SK-N-SH (cell line): ENCODE measurements around the gene PPT2. TPM values are rescaled to one million over a fixed set of nuclear protein-coding genes. Genes with fewer than 3 reads are reported as not detected.
A peak's percentile ranks its signal among the peaks of the same experiment; 100 is the strongest.

Experiments
- CTCF ChIA-PET: fragments of 300-600, 350-600 bp; formaldehyde crosslinking; extraction: SDS; loops from one replicate; lab custom pipeline; 2021; lab: Yijun Ruan, JAX
- POLR2A ChIA-PET: fragments of 350-600 bp; sonication (Branson Sonifier 250); formaldehyde crosslinking; extraction: SDS; loops from one replicate; lab custom pipeline; 2020; ENCODE audit warnings: antibody characterized with exemption, inconsistent platforms; lab: Yijun Ruan, JAX
- DNase-seq: peaks from one replicate; pipeline ENCODE4 v3.0.0; 2012
- H2AFZ ChIP-seq: fragments of 200-600 bp; sonication (generic); 2 replicates; pipeline ENCODE4 v1.8.1; 2016; ENCODE audit warnings: antibody characterized with exemption, mild to moderate bottlenecking, low read depth
- H3F3A ChIP-seq: fragments of 200-600 bp; sonication (generic); replicated peaks from 2 replicates; pipeline ENCODE3; 2016; ENCODE audit warnings: antibody characterized with exemption, mild to moderate bottlenecking; ENCODE audit not compliant: insufficient read depth
- H3K27ac ChIP-seq, 2 experiments: fragments of 200-500 bp in 1 of 2; fragments of 200-600 bp in 1 of 2; sonication (Bioruptor generic) in 1 of 2; sonication (generic), shearing (Covaris generic) in 1 of 2; 2 replicates each; pipeline versions ENCODE4 v1.5.1 to v1.6.1; 2014 to 2016; ENCODE audit warnings: low read depth in 2 of 2, inconsistent platforms in 1 of 2, low read length in 1 of 2, mild to moderate bottlenecking in 1 of 2, mixed read lengths in 1 of 2
- H3K27me3 ChIP-seq: fragments of 200-600 bp; sonication (generic), shearing (Covaris generic); 2 replicates; pipeline ENCODE4 v1.6.1; 2016; ENCODE audit warnings: mixed run types; ENCODE audit not compliant: insufficient read depth
- H3K36me3 ChIP-seq, 2 experiments: fragments of 200-500 bp in 1 of 2; fragments of 200-600 bp in 1 of 2; sonication (Bioruptor generic) in 1 of 2; sonication (generic) in 1 of 2; replicated peaks in 1 of 2; 2 replicates each; pipeline versions ENCODE3 to v1.5.1; 2014 to 2016; ENCODE audit warnings: low read length in 1 of 2, mild to moderate bottlenecking in 1 of 2; ENCODE audit not compliant: insufficient read depth in 2 of 2, control insufficient read depth in 1 of 2
- H3K4me1 ChIP-seq, 2 experiments: fragments of 200-500 bp in 1 of 2; fragments of 200-600 bp in 1 of 2; sonication (Bioruptor generic) in 1 of 2; sonication (generic), shearing (Covaris generic) in 1 of 2; 2 replicates each; pipeline versions ENCODE4 v1.5.1 to v1.6.1; 2014 to 2016; ENCODE audit warnings: low read depth in 1 of 2, low read length in 1 of 2, mixed run types in 1 of 2; ENCODE audit not compliant: insufficient read depth in 2 of 2, control insufficient read depth in 1 of 2
- H3K4me2 ChIP-seq: fragments of 200-600 bp; sonication (generic), shearing (Covaris generic); 2 replicates; pipeline ENCODE4 v1.6.1; 2017; ENCODE audit warnings: mixed run types
- H3K4me3 ChIP-seq, 2 experiments: fragments of 200-500 bp in 1 of 2; fragments of 200-600 bp in 1 of 2; sonication (Bioruptor generic) in 1 of 2; sonication (generic), shearing (Covaris generic) in 1 of 2; 2 replicates each; pipeline versions ENCODE4 v1.5.1 to v1.8.1; 2014 to 2016; ENCODE audit warnings: low read depth in 2 of 2, inconsistent platforms in 1 of 2, low read length in 1 of 2, mild to moderate bottlenecking in 1 of 2, mixed read lengths in 1 of 2, moderate library complexity in 1 of 2
- H3K79me2 ChIP-seq: fragments of 200-600 bp; sonication (generic); 2 replicates; pipeline ENCODE4 v1.8.1; 2017; ENCODE audit warnings: mild to moderate bottlenecking; ENCODE audit not compliant: insufficient read depth
- H3K9ac ChIP-seq: fragments of 200-600 bp; sonication (generic); 2 replicates; pipeline ENCODE4 v1.6.1; 2017; ENCODE audit warnings: mixed run types
- H3K9me2 ChIP-seq: fragments of 200-600 bp; sonication (generic); 2 replicates; pipeline ENCODE4 v1.6.1; 2017; ENCODE audit warnings: mixed run types
- H3K9me3 ChIP-seq: fragments of 200-600 bp; sonication (generic); 2 replicates; pipeline ENCODE4 v1.6.1; 2017; ENCODE audit warnings: mixed run types, mild to moderate bottlenecking, moderate library complexity
- H4K20me1 ChIP-seq: fragments of 200-600 bp; sonication (generic); 2 replicates; pipeline ENCODE4 v1.6.1; 2017; ENCODE audit warnings: mild to moderate bottlenecking, mixed run types; ENCODE audit not compliant: insufficient read depth
- CHD2 ChIP-seq: fragments of 150-350 bp; IDR thresholded peaks from 2 replicates; pipeline ENCODE4 v1.6.1; 2018; ENCODE audit warnings: low read length; ENCODE audit not compliant: partially characterized antibody
- ELF1 ChIP-seq: IDR thresholded peaks from 2 replicates; pipeline ENCODE4 v1.4.0; 2012
- EP300 ChIP-seq, 2 experiments: IDR thresholded peaks; 2 replicates each; pipeline versions ENCODE4 v1.4.0 to v1.6.1; 2012; ENCODE audit warnings: borderline replicate concordance in 1 of 2, low read depth in 1 of 2, low read length in 1 of 2
- EZH2phosphoT487 ChIP-seq: fragments of 200-600 bp; sonication (generic); IDR thresholded peaks from 2 replicates; pipeline ENCODE4 v1.6.1; 2017; ENCODE audit warnings: low read depth, mixed run types, mild to moderate bottlenecking, antibody characterized with exemption, moderate library complexity, borderline replicate concordance
- FOXJ3 ChIP-seq: sonication (generic); formaldehyde crosslinking; IDR thresholded peaks from 2 replicates; pipeline ENCODE4 v1.5.1; 2020; ENCODE audit warnings: mild to moderate bottlenecking, missing genetic modification reagents
- GATA2 ChIP-seq: sonication (generic); formaldehyde crosslinking; IDR thresholded peaks from 2 replicates; pipeline ENCODE4 v1.5.0; 2020; ENCODE audit warnings: mild to moderate bottlenecking, missing genetic modification reagents
- POLR2AphosphoS5 ChIP-seq: IDR thresholded peaks from 2 replicates; pipeline ENCODE4 v1.6.1; 2012; ENCODE audit warnings: low read depth, low read length
- SIN3A ChIP-seq: IDR thresholded peaks from 2 replicates; pipeline ENCODE4 v1.6.1; 2012; ENCODE audit warnings: low read depth, mild to moderate bottlenecking, low read length, moderate library complexity, borderline replicate concordance
- TAF1 ChIP-seq: IDR thresholded peaks from 2 replicates; pipeline ENCODE4 v1.6.1; 2012; ENCODE audit warnings: low read depth, mild to moderate bottlenecking, low read length, moderate library complexity, borderline replicate concordance
- TEAD4 ChIP-seq: IDR thresholded peaks from 2 replicates; pipeline ENCODE4 v1.4.0; 2012; ENCODE audit warnings: mild to moderate bottlenecking, borderline replicate concordance; ENCODE audit not compliant: insufficient read depth
- WGBS: methylation state at CpG from one replicate; pipeline ENCODE4 v1.1.6; 2017; ENCODE audit warnings: low lambda C conversion rate; 5-methylcytosine and 5-hydroxymethylcytosine counted together
- polyA plus RNA-seq, 3 experiments: library from polyadenylated mRNA; depleted of rRNA; stranded (reverse); fragments of >200 nt; gene quantifications; 2 replicates each; pipeline ENCODE4 v1.2.3, GENCODE V29; 2012
- TF ChIP-seq, protein P1 (sequence below): IDR thresholded peaks from 2 replicates; pipeline ENCODE4 v1.4.0; 2012; ENCODE audit warnings: low read depth, borderline replicate concordance
- TF ChIP-seq, protein P2 (sequence below): fragments of 200-600 bp; sonication (generic); IDR thresholded peaks from 2 replicates; pipeline ENCODE4 v1.6.1; 2017; ENCODE audit warnings: antibody characterized with exemption, mild to moderate bottlenecking, moderate library complexity
- TF ChIP-seq, protein P3 (sequence below): IDR thresholded peaks from 2 replicates; pipeline ENCODE4 v1.6.1; 2012; ENCODE audit warnings: mild to moderate bottlenecking, low read depth, low read length, moderate library complexity
- TF ChIP-seq, protein P4 (sequence below): IDR thresholded peaks from 2 replicates; pipeline ENCODE4 v1.4.0; 2012; ENCODE audit warnings: low read depth

Gene PPT2
- polyA plus RNA-seq, 1 of the 3 experiments (the other 2 are of a cell fraction) = 32.7 TPM

DNA sequence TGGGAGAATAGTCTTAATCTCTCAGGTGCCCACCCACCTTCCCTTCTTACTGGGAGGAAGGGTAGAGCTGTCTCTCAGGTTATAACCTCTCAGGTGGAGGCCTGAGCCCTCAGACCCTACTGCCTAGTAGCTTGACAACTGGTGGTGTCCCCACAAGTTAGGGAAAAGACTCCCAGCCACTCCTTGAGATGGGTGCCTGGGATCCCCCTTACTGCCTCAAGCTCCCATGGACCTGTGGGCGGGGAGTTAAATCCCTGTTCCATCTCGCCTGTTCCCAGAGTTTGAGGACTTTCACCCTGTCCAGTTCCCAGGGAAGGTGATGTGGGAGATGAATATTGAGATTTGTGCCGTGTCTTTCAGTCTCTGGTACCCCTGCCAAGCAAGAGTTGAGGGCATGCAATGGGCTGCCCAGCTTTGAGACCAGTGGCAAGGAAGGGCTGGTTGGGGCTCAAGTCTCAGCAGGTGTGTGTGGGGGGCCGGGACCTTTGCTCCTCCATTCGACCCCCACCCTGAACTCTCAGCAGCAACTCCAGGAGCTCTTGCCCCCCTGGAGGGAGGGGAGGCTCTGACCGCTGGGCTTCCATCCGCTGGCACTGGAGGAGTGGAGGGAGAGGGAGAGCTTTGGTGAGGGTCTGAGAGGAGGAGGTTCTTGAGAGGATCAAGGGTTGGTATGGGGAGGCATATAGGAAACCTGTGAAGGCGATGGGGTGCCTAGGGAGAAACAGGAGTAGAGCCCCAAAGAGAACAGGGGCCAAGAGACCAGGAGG lies 37.2 kb downstream of the PPT2 start:
- H4K20me1 ChIP-seq = no peaks in the 10 kb centered on the region
- DNase-seq = no peak
- POLR2A ChIA-PET = interaction anchor here (3.1 kb wide), 1 partner anchor 13 kb away, joined by 22 read pairs; the partner anchor contains the start of gene RNF5
- peak overlapping the region; percentile 29 to 87; a peak in 3 of 4 replicates for H3K27ac ChIP-seq
- no peak overlapping the region for H3K9ac ChIP-seq
- peaks cover 19% of the 10 kb centered on the region for H3F3A ChIP-seq
- no peaks in the 10 kb centered on the region for H3K9me3 ChIP-seq
- TF ChIP-seq EP300 (IDR thresholded peaks at IDR 0.05; ENCODE audit: borderline replicate concordance in 1 of 2, low read depth in 1 of 2, low read length in 1 of 2) = no peak
- no peaks in the 10 kb centered on the region for H3K9me2 ChIP-seq
- no peak overlapping the region; a peak in 1 of 4 replicates for H3K4me3 ChIP-seq
- 98% methylated on average over 8 of the region's 8 CpGs for WGBS
- no peak overlapping the region for H2AFZ ChIP-seq
- peaks cover 21% of the 10 kb centered on the region for H3K79me2 ChIP-seq
- CTCF ChIA-PET = interaction anchor here (2.1 to 2.2 kb wide), 2 partner anchors 22 to 73 kb away, joined by 5 to 7 read pairs; no protein-coding TSS in a partner anchor
- H3K4me2 ChIP-seq = peak overlapping the region; percentile 92; the same call in 1 of the 2 replicates
- H3K27me3 ChIP-seq = no peaks in the 10 kb centered on the region
- peaks cover 0 to 25% of the 10 kb centered on the region in 2 experiments; a peak in 1 of 4 replicates for H3K4me1 ChIP-seq
- peaks cover 8 to 17% of the 10 kb centered on the region in 2 experiments for H3K36me3 ChIP-seq

DNA sequence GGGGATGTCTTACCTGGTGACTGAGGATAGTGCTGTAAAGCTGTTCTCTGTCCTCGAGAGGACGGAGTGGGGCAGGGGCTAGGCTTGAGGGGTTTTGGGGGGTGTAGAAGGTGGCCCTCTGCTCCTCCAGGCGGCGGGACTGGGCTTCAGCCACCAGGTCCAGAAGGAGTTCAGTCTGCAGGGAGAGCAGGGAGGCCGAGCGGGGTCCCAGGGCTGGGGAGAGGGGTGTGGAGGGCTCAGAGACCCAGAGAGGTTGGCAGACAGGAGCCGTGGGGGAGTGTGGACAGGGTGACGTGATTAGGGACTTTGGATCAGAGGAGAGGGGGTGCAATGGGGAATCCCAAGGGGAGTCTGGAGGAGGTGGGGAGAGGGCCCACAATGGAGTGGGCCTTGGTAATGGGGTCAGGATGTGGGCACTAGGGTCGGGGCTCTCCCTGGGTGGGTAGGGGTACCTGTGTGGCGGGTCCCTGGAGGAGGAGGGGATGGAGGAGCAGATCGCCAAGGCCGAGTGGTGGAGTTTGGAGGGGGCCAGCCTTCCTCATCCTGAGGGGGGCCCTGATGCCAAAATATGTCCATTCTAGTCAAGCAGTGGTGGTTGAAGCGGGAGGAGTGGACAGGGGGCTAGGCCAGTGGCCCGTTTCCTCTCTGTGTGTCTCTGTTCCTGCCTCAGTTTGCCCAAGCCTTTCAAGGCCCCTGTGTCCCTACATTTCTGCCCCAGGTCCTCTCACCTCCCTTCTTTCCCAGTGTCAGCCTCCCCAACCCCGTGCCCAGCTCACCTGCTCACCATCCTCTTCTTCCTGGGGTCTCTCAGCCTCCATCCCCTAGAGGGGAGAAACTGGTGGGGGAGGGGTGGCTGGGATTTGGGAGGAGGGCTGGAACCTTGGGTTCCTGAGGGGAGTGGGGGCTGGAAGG lies 38.0 kb downstream of the PPT2 start:
- Histone ChIP-seq H4K20me1 (no peaks in the 10 kb centered on the region), H3K4me2 (0 out of 2 replicates have a peak overlapping the region, but pooled peaks have one; percentile 10), H3K36me3 (peaks cover 8% of the 10 kb centered on the region in 2 experiments), H3K4me3 (no peak overlapping the region), H3F3A (peaks cover 16% of the 10 kb centered on the region), H3K79me2 (peaks cover 21% of the 10 kb centered on the region), H2AFZ (no peak overlapping the region), H3K27ac (no peak overlapping the region), H3K27me3 (no peaks in the 10 kb centered on the region), H3K9me3 (no peaks in the 10 kb centered on the region), H3K9me2 (no peaks in the 10 kb centered on the region), H3K9ac (no peak overlapping the region), H3K4me1 (peaks cover 3 to 28% of the 10 kb centered on the region in 2 experiments; a peak in 1 of 4 replicates)
- POLR2A ChIA-PET = interaction anchor here (3.1 kb wide), 1 partner anchor 14 kb away, joined by 22 read pairs; the partner anchor contains the start of gene RNF5
- CTCF ChIA-PET = interaction anchor here (1.6 to 2.2 kb wide), 3 partner anchors 23 to 73 kb away, joined by 4 to 7 read pairs (median 5); no protein-coding TSS in a partner anchor
- TF ChIP-seq EZH2phosphoT487 (no peak), TAF1 (no peak), SIN3A (no peak), CHD2 (no peak), ELF1 (no peak), FOXJ3 (CRISPR knock-in tag) (no peak), POLR2AphosphoS5 (no peak), GATA2 (CRISPR knock-in tag) (no peak), TEAD4 (no peak)
- TF ChIP-seq, protein P1, sequence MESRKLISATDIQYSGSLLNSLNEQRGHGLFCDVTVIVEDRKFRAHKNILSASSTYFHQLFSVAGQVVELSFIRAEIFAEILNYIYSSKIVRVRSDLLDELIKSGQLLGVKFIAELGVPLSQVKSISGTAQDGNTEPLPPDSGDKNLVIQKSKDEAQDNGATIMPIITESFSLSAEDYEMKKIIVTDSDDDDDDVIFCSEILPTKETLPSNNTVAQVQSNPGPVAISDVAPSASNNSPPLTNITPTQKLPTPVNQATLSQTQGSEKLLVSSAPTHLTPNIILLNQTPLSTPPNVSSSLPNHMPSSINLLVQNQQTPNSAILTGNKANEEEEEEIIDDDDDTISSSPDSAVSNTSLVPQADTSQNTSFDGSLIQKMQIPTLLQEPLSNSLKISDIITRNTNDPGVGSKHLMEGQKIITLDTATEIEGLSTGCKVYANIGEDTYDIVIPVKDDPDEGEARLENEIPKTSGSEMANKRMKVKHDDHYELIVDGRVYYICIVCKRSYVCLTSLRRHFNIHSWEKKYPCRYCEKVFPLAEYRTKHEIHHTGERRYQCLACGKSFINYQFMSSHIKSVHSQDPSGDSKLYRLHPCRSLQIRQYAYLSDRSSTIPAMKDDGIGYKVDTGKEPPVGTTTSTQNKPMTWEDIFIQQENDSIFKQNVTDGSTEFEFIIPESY = no peak
- TF ChIP-seq, protein P2, sequence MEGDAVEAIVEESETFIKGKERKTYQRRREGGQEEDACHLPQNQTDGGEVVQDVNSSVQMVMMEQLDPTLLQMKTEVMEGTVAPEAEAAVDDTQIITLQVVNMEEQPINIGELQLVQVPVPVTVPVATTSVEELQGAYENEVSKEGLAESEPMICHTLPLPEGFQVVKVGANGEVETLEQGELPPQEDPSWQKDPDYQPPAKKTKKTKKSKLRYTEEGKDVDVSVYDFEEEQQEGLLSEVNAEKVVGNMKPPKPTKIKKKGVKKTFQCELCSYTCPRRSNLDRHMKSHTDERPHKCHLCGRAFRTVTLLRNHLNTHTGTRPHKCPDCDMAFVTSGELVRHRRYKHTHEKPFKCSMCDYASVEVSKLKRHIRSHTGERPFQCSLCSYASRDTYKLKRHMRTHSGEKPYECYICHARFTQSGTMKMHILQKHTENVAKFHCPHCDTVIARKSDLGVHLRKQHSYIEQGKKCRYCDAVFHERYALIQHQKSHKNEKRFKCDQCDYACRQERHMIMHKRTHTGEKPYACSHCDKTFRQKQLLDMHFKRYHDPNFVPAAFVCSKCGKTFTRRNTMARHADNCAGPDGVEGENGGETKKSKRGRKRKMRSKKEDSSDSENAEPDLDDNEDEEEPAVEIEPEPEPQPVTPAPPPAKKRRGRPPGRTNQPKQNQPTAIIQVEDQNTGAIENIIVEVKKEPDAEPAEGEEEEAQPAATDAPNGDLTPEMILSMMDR = no peak
- TF ChIP-seq, protein P3, sequence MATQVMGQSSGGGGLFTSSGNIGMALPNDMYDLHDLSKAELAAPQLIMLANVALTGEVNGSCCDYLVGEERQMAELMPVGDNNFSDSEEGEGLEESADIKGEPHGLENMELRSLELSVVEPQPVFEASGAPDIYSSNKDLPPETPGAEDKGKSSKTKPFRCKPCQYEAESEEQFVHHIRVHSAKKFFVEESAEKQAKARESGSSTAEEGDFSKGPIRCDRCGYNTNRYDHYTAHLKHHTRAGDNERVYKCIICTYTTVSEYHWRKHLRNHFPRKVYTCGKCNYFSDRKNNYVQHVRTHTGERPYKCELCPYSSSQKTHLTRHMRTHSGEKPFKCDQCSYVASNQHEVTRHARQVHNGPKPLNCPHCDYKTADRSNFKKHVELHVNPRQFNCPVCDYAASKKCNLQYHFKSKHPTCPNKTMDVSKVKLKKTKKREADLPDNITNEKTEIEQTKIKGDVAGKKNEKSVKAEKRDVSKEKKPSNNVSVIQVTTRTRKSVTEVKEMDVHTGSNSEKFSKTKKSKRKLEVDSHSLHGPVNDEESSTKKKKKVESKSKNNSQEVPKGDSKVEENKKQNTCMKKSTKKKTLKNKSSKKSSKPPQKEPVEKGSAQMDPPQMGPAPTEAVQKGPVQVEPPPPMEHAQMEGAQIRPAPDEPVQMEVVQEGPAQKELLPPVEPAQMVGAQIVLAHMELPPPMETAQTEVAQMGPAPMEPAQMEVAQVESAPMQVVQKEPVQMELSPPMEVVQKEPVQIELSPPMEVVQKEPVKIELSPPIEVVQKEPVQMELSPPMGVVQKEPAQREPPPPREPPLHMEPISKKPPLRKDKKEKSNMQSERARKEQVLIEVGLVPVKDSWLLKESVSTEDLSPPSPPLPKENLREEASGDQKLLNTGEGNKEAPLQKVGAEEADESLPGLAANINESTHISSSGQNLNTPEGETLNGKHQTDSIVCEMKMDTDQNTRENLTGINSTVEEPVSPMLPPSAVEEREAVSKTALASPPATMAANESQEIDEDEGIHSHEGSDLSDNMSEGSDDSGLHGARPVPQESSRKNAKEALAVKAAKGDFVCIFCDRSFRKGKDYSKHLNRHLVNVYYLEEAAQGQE = no peak
- TF ChIP-seq, protein P4, sequence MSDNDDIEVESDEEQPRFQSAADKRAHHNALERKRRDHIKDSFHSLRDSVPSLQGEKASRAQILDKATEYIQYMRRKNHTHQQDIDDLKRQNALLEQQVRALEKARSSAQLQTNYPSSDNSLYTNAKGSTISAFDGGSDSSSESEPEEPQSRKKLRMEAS = no peak
- 92% methylated on average over 14 of the region's 15 CpGs for WGBS
- no peak for DNase-seq
